HG03045 (cell line): ENCODE measurements around the gene PCMTD2.

Source experiments
- ATAC-seq: cut with Tn5 transposase; IDR thresholded peaks from one replicate; pipeline ENCODE4 v1.9.1; 2021; ENCODE audit warnings: mild to moderate bottlenecking, moderate library complexity; ENCODE audit not compliant: unreplicated experiment

PCMTD2 gene

DNA sequence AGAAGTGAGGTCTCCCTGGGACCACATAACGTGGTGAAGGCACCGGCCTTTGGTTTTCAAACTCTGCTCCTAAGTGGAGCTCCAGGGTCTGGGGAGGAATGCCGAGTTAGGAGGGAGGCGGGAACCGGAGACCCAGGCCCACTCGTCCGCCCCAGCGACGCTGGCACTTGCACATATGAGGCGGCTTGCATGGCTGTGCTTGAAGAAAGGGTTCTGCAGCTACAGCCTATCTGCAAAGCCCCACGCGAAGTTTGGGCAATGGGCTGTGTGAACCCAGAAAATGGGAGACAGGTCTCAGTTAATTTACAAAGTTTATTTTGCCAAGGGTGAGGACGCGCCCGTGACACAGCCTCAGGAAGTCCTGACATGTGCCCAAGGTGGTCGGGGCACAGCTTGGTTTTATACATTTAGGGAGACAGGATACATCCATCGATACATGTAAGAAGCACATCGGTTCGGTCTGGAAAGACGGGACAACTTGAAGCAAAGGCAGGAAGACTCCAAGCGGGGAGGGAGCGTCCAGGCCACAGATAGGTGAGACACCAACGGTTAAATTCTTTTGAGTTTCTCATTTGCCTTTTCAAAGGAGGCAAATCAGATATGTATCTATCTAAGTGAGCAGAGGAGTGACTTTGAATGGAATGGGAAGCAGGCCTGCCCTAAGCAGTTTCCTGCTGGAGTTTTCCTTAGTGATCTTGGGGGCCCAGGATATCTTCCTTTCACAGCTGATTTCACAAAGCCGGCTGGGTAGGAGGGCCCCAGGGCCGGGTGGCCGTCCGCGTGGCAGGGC, 782 bp upstream of the PCMTD2 start:
- no peak for ATAC-seq

DNA sequence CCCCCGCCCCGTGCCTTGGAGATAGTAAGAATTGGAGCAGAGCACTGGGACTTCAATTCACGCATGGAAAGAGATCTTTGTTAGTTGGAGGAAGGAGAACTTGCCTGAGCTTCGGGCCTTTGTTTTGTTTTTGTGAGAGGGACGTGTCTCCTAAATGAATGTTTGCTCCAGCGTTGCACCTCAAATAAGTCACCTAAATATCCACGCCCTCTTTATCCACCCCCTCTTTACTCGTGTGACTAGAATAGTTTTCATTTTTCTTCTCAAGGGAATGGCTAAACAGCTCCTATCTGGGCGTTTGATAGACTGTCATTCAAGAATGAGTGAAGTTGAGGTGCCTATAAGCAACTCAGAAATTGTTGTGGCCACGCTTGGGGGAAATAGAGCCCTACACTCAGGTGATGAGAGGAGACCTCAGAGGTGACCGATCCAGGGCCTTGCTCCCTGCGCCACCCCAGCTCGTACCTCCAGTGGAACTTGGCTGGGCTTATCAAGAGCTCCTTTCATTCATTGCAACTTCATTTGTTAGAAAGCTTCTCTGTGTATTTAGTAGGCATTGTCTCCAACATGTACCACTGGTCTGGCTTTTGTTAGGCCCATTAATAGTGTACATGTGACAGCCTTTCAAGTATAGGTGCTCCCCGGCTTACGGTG, 861 bp downstream of the PCMTD2 start:
- no peak for ATAC-seq

DNA sequence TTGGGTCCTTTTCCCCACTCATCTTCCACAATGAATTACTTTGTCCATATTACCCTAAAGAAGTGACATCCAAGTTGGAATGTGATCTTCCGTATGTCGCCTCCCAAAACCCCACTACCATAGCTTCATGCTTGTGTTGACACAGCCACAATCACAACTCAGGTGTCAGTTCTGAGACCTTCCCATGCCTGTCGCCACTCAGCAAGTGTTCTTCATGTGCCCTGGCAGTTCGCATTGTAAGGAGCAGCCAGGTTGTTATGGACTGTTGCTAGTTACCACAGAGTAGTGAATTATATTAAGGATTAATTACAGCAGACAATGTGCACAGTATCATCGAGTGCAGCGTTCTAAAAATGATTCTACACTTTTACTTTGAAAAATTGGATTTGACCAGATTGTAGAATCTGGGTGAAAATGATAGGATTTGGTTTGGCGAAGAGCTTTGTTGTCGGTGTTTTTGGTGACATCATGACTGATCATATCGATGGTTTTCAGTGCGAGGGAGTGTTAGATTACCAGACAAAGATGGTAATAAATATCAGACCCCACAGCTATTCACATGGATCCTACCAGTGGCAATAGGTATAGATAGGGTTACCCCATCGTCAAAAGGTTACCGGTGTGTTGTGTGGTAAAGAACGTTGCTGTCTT, 1.7 kb downstream of the PCMTD2 start:
- no peak for ATAC-seq

DNA sequence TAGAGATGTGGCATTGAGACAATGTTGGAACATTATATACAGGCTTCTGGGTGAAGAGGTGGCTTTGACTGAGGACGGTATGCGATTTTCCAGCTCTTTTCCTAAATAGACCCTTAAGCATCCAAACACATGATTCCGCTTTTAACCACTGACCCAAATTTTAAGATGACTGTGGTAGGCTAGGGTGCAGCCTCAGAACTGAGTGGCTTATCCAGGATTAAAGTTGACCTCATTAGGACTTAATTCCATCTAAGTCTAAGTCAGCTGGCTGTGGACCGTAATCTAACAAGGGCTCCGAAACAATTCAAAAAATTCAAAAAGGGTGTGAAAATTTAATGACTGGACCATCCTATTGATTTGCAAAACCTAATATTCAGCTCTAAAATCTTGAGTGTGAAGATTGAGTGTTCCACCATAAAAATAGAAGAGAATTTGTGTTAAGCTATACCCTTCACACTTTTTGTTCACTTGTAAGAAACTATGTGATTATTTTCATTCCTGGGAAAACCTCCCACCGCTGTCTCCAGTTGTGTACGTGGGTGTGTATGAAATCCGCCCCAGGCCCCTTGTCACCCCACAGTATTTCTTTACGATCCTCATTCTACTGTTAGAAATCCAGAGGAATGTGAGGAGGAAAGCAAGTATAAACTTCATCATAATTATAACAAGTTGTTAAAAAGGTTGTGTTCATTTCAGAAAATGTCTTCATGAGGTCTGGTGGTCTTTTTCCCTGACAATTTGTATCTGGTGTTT, 2.7 kb downstream of the PCMTD2 start:
- ATAC-seq = no peak

DNA sequence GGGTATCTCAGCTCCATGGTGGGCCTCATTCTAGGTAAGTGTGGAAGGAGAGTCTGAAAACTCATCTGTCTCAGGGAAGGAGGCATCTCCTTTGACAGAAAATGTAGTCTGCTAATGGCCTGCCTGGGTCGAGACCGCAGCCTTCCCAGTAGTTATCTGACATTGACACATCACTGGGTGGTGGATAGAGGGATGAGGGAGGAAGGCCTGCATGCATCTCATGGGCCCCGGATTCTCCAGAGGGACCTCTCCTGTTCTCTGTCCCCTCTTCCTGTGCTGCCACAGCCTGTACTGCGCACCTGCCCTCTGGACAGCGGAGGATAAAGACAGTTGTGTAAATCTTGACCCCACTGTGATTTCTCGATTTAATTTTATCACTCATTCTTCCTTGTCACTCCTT, 4.7 kb downstream of the PCMTD2 start:
- ATAC-seq = no peak

DNA sequence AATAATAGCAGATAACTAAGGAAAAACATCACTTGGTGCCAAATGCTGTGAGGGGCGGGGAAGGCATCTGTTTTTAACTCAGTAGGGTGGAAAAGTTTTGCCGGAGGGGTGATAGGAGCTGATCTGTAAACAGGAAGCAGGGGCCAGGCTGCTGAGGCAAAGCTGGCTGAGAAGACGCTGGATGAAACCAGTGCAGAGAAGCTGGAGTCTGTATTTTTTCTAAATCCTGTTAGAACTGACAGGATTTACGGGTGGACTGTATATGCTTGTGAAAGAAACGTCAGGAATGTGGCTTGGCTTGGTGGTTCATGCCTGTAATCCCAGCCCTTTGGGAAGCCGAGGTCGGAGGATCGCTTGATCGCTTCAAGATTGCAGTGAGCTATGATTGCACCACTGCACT, 5.6 kb downstream of the PCMTD2 start:
- no peak for ATAC-seq

DNA sequence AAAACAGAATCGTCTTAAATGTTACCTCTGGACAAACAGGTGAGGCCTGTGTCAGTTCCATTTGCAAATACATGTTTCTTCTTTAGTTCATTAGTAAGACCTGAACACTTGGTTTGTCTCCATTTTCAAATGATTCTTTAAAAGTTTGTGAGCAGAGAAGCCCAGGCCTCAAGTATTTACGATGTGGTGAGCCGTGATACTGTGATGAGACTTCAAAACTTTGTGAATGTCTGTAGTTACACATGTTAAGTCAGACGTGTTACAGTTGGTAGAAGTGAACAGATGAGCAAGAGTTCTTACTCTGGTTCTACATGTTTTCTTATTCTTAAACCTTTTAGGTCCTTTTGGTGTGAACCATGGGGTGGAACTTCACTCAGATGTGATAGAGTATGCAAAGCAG, 8.5 kb downstream of the PCMTD2 start:
- no peak for ATAC-seq

DNA sequence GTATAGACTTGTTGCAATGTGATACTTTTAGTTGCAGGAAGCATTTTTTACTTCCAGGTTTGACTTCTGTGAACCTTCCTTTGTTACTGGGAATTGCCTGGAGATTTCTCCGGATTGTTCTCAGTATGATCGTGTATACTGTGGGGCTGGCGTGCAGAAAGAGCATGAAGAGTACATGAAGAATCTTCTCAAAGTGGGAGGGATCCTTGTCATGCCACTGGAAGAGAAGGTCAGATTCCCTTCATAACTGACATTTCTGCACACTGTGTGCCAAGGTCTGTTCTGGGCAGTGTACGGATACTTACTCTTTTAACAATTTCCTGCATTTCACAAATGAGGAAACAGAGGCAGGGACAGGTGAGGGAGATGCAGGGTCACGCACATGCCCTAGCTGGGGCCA, 9.7 kb downstream of the PCMTD2 start:
- no peak for ATAC-seq

DNA sequence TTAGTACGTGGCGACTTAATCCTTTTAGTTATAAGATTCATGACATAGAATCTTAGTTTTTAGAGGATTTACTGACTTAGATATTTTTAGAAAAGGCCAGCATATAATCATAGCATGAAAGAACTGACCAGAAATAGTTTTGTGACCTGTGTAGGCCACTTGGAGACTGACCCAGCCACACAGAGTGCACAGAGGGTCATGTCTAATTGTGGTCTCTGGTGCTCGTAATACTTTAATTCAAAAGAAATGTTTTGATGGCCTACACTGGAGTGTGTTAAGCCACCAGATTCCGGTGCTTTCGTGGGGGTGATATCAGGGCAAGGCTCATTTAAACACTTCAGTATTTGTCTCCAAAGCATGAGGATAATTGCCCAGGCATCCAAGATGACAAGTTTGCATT, 11.4 kb downstream of the PCMTD2 start:
- no peak for ATAC-seq

DNA sequence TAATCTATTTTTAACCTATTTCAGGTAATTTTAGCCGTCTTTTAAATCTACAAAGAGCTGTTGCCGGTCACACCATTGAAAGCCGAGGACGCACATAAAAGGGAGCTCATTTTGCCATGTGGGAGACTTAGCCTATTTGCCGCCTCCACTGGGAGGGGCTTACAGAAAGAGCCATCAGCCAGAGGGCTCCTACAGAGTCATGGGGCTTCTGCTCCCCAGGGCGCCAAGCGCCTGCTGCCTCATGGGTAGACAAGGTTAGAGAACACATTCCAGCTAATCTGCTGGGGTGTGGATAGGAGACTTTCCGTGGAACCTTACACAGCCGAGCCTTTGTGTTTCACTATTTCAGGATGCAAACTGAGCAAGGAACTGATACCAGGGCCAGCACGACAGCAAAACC, 12.6 kb downstream of the PCMTD2 start:
- no peak for ATAC-seq

DNA sequence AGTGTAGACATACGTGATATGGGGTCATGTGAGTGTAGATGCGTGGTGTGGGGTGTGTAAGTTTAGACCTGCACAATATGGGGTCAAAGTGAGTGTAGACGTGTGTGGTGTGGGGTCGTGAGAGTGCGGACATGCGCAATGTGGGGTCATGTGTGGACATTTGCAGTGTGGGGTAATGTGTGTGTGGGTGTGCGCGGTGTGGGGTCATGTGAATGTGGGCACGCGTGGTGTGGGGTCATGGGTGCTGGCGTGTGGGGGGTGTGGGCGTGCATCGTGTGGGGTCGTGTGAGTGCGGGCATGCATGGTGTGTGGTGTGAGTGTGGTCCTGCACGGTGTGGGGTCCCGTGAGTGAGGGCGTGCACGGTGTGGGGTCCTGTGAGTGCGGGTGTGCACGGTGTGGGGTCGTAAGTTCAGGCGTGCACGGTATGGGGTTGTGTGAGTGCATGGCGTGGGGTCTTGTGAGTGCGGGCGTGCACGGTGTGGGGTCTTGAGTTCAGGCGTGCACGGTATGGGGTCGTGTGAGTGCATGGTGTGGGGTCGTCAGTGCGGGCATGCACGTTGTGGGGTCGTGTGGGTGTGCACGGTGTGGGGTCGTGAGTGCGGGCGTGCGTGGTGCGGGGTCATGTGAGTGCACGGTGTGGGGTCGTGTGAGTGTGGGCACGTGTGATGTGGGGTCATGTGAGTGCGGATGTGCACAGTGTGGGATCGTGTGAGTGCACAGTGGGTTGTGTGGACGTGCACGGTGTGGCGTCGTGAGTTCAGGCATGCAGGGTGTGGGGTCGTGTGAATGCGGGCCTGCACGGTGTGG, 14.3 kb downstream of the PCMTD2 start:
- no peak for ATAC-seq

DNA sequence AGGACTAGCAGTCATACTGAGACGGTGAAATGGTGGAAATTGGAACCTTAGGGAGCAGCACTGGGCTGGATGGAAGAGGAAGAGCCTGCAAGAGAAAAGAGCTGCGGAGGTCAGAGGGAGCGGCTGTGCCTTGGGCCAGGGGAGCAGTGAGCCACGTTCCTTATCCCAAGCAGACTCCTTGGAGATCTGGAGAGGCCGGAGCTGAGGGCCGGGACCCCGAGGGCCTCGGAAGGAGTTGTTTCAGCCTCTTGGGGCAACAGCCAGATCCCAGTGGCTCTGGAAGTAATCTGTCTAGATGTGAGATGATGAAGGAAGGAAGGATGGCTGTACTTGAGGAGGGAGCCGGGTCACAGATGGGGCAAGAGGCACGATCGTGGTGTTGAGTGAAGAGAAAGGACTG, 16.1 kb downstream of the PCMTD2 start:
- ATAC-seq = no peak

DNA sequence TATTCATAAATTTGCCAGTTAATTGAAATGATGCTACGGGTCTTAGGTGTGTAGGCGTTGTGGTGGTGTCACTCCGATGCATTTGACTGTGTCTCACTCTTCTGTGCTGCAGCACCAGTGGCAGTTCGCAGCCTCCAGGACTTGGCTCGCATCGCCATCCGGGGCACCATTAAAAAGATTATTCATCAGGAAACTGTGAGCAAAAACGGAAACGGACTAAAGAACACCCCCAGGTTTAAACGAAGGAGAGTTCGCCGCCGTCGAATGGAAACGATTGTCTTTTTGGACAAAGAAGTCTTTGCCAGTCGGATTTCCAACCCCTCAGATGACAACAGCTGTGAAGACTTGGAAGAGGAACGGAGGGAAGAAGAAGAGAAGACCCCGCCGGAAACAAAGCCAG, 17.6 kb downstream of the PCMTD2 start:
- ATAC-seq = no peak

DNA sequence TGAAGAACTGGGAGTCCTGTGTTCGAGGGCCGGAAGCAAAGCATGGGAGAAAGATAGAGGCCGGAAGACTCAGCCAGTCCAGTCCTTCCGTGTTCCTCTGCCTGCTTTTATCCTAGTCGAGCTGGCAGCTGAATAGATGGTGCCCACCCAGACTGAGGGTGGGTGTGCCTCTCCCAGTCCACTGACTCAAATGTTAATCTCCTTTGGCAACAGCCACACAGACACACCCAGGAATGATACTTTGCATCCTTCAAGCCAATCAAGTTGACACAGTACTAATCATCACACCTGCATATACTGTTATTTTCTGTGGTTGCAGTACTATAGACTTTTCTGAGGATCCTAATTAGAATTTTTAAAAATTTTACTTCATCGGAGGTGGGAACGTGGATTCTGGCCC, 21.3 kb downstream of the PCMTD2 start:
- ATAC-seq = no peak

DNA sequence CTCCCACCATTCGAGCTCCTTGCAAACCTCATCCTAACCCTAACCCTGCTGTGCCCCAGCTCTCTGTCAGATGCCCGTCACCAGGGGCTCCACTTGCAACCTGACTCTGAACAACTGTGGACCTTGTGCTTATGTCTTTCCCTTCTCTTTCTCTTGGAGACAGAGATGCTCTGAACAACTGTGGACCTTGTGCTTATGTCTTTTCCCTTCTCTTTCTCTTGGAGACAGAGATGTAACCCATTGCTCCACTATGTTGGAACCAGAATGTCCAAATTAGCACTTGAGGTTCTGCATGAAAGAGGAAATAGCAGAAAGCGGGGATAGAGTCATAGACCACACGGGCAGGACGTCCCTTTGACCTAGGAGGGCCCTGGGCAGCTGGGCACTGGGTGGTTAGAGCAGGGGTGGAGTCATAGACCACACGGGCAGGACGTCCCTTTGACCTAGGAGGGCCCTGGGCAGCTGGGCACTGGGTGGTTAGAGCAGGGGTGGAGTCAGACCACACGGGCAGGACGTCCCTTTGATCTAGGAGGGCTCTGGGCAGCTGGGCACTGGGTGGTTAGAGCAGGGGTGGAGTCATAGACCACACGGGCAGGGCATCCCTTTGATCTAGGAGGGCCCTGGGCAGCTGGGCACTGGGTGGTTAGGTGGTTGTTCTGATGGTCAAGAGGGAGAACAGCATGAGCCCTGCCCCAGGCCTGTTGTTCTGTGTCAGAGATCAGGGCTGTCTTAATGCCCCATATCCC, 22.2 kb downstream of the PCMTD2 start:
- no peak for ATAC-seq

DNA sequence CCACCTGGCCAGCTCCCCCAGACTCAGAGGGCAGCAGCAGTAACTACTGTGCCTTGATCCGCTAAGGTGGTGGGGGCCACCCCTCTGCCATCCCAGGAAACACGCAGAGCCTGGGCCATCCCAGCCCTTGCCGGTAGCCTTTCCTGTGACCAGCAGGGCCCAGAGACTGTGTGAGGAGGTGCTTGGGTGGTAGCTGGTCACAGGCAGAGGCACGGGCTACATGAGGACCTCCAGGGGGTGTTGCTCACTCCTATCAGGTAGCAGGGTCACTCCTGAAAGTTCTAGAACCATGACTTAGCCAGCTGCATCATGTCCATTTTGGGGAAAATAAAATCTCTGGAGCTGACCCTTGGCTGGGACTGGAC, 22.8 kb downstream of the PCMTD2 start:
- no peak for ATAC-seq

DNA sequence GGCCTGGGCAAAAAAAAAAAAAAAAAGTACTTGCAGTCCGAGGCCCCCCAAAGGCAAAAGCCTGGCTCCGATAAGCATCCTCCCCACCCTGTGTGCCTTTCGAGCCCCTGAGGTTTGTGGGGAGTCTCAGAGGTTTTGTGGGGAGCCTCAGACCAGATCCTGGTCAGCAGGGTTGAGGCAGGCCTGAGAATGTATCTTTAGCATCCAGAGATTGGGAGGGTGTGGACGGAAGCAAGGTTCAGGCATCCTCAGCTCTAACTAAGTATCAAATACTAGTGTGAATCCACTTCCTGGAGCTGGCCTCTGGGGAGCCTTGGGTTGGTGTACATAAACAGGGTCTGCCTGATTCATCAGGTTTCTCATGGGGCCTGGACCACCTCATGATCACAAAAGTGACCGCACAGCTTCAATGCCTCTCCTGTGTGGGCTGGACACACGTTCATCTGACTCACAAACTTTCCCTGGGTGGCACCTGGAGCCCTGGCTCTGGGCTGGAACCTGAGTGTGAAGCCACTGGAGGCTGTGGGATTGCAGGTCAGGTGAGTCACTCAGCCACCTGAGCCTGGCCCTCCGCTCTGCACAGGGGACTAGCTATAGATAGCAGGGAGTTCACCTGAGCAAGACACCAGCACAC, 24.4 kb downstream of the PCMTD2 start:
- ATAC-seq = no peak

DNA sequence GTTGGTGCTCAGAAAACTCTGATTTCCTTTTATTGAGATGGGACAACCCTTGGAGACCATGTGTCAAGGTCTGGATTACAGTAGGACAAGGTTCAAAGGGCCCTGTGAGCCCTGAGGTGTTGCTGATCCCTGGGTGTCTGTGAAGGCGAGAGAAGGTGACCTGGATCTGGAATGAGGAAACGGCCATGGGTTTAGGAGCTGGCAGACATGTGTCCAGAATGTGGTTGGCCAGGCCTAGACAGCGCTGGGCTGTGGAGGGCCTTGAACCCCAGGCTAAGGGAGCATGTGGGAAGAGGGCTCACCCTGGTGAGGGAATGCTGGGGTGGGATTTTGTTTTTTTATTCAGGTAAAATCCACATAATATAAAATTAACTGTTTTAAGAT, 24.9 kb downstream of the PCMTD2 start:
- no peak for ATAC-seq

DNA sequence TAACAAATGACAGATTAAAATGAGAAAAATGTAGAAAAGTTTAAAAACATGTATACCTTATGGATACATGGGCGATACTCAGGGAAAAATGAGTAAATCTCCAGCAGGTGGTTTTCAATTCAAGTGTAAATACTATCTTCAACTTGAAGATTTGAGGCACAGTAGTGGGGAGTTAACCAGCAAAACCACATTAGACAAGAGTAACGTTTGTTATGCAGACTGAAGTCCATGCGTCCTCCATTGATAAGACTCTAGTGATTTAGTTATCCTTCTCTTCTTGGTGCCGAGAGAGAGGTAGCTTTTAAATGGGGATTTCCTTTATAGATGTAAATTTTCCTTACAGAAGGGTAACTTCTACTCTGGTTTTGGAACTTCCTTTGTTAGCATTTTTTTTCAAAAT, 28.1 kb downstream of the PCMTD2 start:
- no peak for ATAC-seq
